ENCODE measurements around the gene NPL. TPM values are rescaled to one million over a fixed set of nuclear protein-coding genes. Genes with fewer than 3 reads are reported as not detected.
A peak's percentile ranks its signal among the peaks of the same experiment; 100 is the strongest.

Gene NPL
- total and polyA plus RNA-seq, 9 of the 15 experiments (the other 6 are each of a cell fraction or from before 2014, with no cell fraction given): 9.9 to 22.3 (median 14.2) TPM

GRCh38 chr1:182877331-182877730, 87.8 kb downstream of the NPL start:
- FAIRE-seq: no peak
- Histone ChIP-seq H3K9me1 (ENCODE audit: control insufficient read depth, insufficient read depth, low read length) (no peaks in the 10 kb centered on the region), H3K9ac (ENCODE audit: insufficient read depth in 1 of 2, low read depth in 2 of 2, low read length in 2 of 2) (no peak overlapping the region), H3K4me1 (replicated peaks in 1 of 2; ENCODE audit: control insufficient read depth in 2 of 2, insufficient read depth in 2 of 2, low read length in 2 of 2) (no peaks in the 10 kb centered on the region), H3K4me3 (no peak overlapping the region), H3K9me3 (replicated peaks; ENCODE audit: control insufficient read depth, insufficient read depth, low read depth, low read length) (no peaks in the 10 kb centered on the region), H3K36me3 (ENCODE audit: control insufficient read depth, insufficient read depth, low read length) (peaks cover 100% of the 10 kb centered on the region), H2AFZ (ENCODE audit: low read depth, low read length) (no peak overlapping the region), H4K20me1 (replicated peaks; ENCODE audit: control insufficient read depth, insufficient read depth, low read length) (no peaks in the 10 kb centered on the region; the same call in 1 of the 2 replicates), H3K27ac (ENCODE audit: extremely low read depth, low read depth, low read length) (no peak overlapping the region), H3K79me2 (ENCODE audit: control insufficient read depth, insufficient read depth, low read length) (no peaks in the 10 kb centered on the region), H3K4me2 (ENCODE audit: insufficient read depth, low read length) (no peak overlapping the region), H3K27me3 (ENCODE audit: control insufficient read depth in 2 of 2, insufficient read depth in 2 of 2, low read length in 2 of 2) (no peaks in the 10 kb centered on the region)
- BruUV-seq (replicated peaks): no TSS peak
- intact Hi-C loops (cut with micrococcal nuclease) (no loop called here), in situ Hi-C loops (cut with MboI) (no loop called here)
- no peak for ATAC-seq
- no peak for DNase-seq (ENCODE audit: extremely low read depth in 1 of 4, low spot score in 3 of 4)
- TF ChIP-seq, protein P1, sequence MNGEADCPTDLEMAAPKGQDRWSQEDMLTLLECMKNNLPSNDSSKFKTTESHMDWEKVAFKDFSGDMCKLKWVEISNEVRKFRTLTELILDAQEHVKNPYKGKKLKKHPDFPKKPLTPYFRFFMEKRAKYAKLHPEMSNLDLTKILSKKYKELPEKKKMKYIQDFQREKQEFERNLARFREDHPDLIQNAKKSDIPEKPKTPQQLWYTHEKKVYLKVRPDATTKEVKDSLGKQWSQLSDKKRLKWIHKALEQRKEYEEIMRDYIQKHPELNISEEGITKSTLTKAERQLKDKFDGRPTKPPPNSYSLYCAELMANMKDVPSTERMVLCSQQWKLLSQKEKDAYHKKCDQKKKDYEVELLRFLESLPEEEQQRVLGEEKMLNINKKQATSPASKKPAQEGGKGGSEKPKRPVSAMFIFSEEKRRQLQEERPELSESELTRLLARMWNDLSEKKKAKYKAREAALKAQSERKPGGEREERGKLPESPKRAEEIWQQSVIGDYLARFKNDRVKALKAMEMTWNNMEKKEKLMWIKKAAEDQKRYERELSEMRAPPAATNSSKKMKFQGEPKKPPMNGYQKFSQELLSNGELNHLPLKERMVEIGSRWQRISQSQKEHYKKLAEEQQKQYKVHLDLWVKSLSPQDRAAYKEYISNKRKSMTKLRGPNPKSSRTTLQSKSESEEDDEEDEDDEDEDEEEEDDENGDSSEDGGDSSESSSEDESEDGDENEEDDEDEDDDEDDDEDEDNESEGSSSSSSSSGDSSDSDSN (IDR thresholded peaks at IDR 0.05; ENCODE audit: borderline replicate concordance in 1 of 2, low read depth in 2 of 2, low read length in 2 of 2): no peak
- TF ChIP-seq RBM22 (IDR thresholded peaks at IDR 0.05; ENCODE audit: low read depth, low read length, poor library complexity, severe bottlenecking): peak; percentile 6
- ChIA-PET CTCF (ENCODE audit: low intra/inter-chr PET ratio) (no interaction called here), POLR2A (interaction anchor here (3.1 kb wide), 1 partner anchor 12 kb away, joined by 19 read pairs; no protein-coding TSS in a partner anchor)

GRCh38 chr1:182877842-182878241, 88.3 kb downstream of the NPL start:
- Histone ChIP-seq H3K27ac (ENCODE audit: extremely low read depth, low read depth, low read length) (no peak overlapping the region), H3K4me1 (replicated peaks in 1 of 2; ENCODE audit: control insufficient read depth in 2 of 2, insufficient read depth in 2 of 2, low read length in 2 of 2) (no peaks in the 10 kb centered on the region), H3K4me2 (ENCODE audit: insufficient read depth, low read length) (no peak overlapping the region), H3K36me3 (ENCODE audit: control insufficient read depth, insufficient read depth, low read length) (peaks cover 99% of the 10 kb centered on the region), H3K9ac (ENCODE audit: insufficient read depth in 1 of 2, low read depth in 2 of 2, low read length in 2 of 2) (no peak overlapping the region), H3K9me1 (ENCODE audit: control insufficient read depth, insufficient read depth, low read length) (no peaks in the 10 kb centered on the region), H3K4me3 (no peak overlapping the region), H2AFZ (ENCODE audit: low read depth, low read length) (no peak overlapping the region), H3K79me2 (ENCODE audit: control insufficient read depth, insufficient read depth, low read length) (no peaks in the 10 kb centered on the region), H3K27me3 (ENCODE audit: control insufficient read depth in 2 of 2, insufficient read depth in 2 of 2, low read length in 2 of 2) (no peaks in the 10 kb centered on the region), H4K20me1 (replicated peaks; ENCODE audit: control insufficient read depth, insufficient read depth, low read length) (no peaks in the 10 kb centered on the region; the same call in 1 of the 2 replicates), H3K9me3 (replicated peaks; ENCODE audit: control insufficient read depth, insufficient read depth, low read depth, low read length) (no peaks in the 10 kb centered on the region)
- POLR2A ChIA-PET: interaction anchor here (3.1 kb wide), 1 partner anchor 11 kb away, joined by 19 read pairs; no protein-coding TSS in a partner anchor
- 97% methylated on average over 7 of the region's 7 CpGs for WGBS (ENCODE audit: insufficient coverage, low coverage, missing lambda C conversion rate)
- ATAC-seq (no peak), FAIRE-seq (no peak), DNase-seq (ENCODE audit: extremely low read depth in 1 of 4, low spot score in 3 of 4) (no peak)
- CTCF ChIA-PET (ENCODE audit: low intra/inter-chr PET ratio): no interaction called here
- BruUV-seq (replicated peaks): no TSS peak
- in situ Hi-C loops (cut with MboI) (no loop called here), intact Hi-C loops (cut with micrococcal nuclease) (no loop called here)
- TF ChIP-seq PCBP1 (IDR thresholded peaks at IDR 0.05; ENCODE audit: low read depth, low read length, poor library complexity, severe bottlenecking) (no peak), ZNF431 (CRISPR knock-in tag; IDR thresholded peaks at IDR 0.05) (no peak), ZBTB12 (CRISPR knock-in tag; IDR thresholded peaks at IDR 0.05) (no peak), ZNF586 (CRISPR knock-in tag; conservative IDR thresholded peaks at IDR 0.05) (no peak), HMGN3 (IDR thresholded peaks at IDR 0.05; ENCODE audit: borderline replicate concordance, extremely low read depth, insufficient read length, low read depth, low read length) (no peak), KAT7 (CRISPR knock-in tag; IDR thresholded peaks at IDR 0.05; ENCODE audit: borderline replicate concordance) (no peak), HNRNPL (IDR thresholded peaks at IDR 0.05; ENCODE audit: low read depth, low read length) (no peak), ZNF589 (CRISPR knock-in tag; IDR thresholded peaks at IDR 0.05; ENCODE audit: low read depth) (no peak), HDAC2 (IDR thresholded peaks at IDR 0.05) (no peak), CBFA2T2 (conservative IDR thresholded peaks at IDR 0.05) (no peak), ZNF24 (IDR thresholded peaks at IDR 0.05) (no peak), TCF7 (IDR thresholded peaks at IDR 0.05; ENCODE audit: borderline replicate concordance) (no peak)

Data from K562 (cell line).